MM.1S (cell line): ENCODE data around the gene JAK2.

Source experiments
- CTCF ChIP-seq: fragments of 300-600 bp; sonication (generic); IDR thresholded peaks from 2 replicates; pipeline ENCODE4 v1.5.1; 2016; ENCODE audit warnings: antibody characterized with exemption, low read length, mixed read lengths
- EZH2 ChIP-seq: fragments of 300-600 bp; sonication (generic); optimal IDR thresholded peaks from 2 replicates; pipeline ENCODE3; 2017; ENCODE audit warnings: low read depth, mild to moderate bottlenecking, antibody characterized with exemption, low read length, mixed read lengths

- TF ChIP-seq CTCF (no peak), EZH2 (no peak)
These were observed 46.6 kb upstream of the JAK2 start for GRCh38 chr9:4938496-4938895.
